SK-N-MC (cell line): Measurements from ENCODE around the gene NUDCD2.

ENCODE experiments used
- EZH2 ChIP-seq: fragments of 200-600 bp; sonication (generic); IDR thresholded peaks from one replicate; pipeline ENCODE4 v1.6.1; 2017; ENCODE audit warnings: antibody characterized with exemption
- FOXP2 ChIP-seq: optimal IDR thresholded peaks from 2 replicates; pipeline ENCODE3; 2011; ENCODE audit warnings: mild to moderate bottlenecking, moderate library complexity; ENCODE audit not compliant: insufficient read depth; ENCODE audit errors: extremely low read length, control extremely low read depth
- POLR2AphosphoS5 ChIP-seq: IDR thresholded peaks from 2 replicates; pipeline ENCODE4 v1.6.1; 2012; ENCODE audit warnings: mild to moderate bottlenecking, low read depth, low read length, borderline replicate concordance

- TF ChIP-seq POLR2AphosphoS5, result no peak
- TF ChIP-seq EZH2, result no peak
- no peak for TF ChIP-seq FOXP2
Measured at GRCh38 chr5:163437011-163437308, 22.9 kb downstream of the NUDCD2 start.
